ENCODE results near the gene HERC4. TPM values are rescaled to one million over a fixed set of nuclear protein-coding genes. Genes with fewer than 3 reads are reported as not detected.
"Not testable (repeated sequence)": the region's sequence is repeated elsewhere in the genome, so short reads cannot be mapped to it uniquely, and the experiment has no call there.

HERC4 gene
- total and polyA plus RNA-seq, 7 experiments from 2014 or later = 21.2 to 113 (median 71.6) TPM

DNA sequence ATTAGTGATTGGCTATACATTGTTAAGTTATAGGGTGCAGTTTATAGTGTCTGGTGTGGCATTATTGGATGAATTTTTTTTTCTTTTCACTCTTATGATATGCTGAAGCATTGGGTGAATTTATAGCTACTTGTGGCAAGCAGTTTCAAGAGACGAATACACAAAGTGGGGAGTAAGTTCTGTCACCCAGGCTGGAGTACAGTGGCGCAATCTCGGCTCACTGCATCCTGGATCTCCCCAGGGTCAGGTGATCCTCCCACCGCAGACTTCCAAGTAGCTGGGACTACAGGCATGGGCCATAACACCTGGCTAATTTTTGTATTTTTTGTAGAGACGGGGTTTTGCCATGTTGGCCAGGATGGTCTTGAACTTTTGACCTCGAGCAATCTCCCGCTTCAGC is 196.9 kb downstream of the HERC4 start:
- Mint-ChIP-seq H3K27me3 (peaks cover 0 to 2% (median 0%) of the 10 kb centered on the region in 5 donors), H3K4me1 (no peaks in the 10 kb centered on the region), H3K4me3 (no peak overlapping the region), H3K9me3 (no peaks in the 10 kb centered on the region), H3K36me3 (no peaks in the 10 kb centered on the region), H3K27ac (no peak overlapping the region)
- H3K27ac ChIP-seq (ENCODE audit: low read depth, low read length) = no peak overlapping the region
- ChIA-PET CTCF (interaction anchor here (0.6 kb wide), 1 partner anchor 1460 kb away, joined by 3 read pairs; no protein-coding TSS in a partner anchor), POLR2A (interaction anchor here (0.7 kb wide), 2 partner anchors 113 to 225 kb away, joined by 3 to 6 read pairs; no protein-coding TSS in a partner anchor)
- intact Hi-C loops (cut with micrococcal nuclease) = no loop called here
- H3K27me3 ChIP-seq (ENCODE audit: control insufficient read depth in 2 of 2, insufficient read depth in 2 of 2, low read length in 2 of 2) = no peaks in the 10 kb centered on the region
- no peaks in the 10 kb centered on the region for H3K4me1 ChIP-seq (ENCODE audit: control insufficient read depth in 2 of 2, insufficient read depth in 2 of 2, low read length in 2 of 2)
- no peak overlapping the region for H3K4me3 ChIP-seq (ENCODE audit: low read length)
- H3K9me3 ChIP-seq (ENCODE audit: control insufficient read depth in 2 of 3, low read length in 3 of 3) = no peaks in the 10 kb centered on the region
- no peaks in the 10 kb centered on the region for H3K36me3 ChIP-seq (ENCODE audit: control insufficient read depth in 2 of 3, insufficient read depth in 3 of 3, low read length in 3 of 3)
- no peak for DNase-seq
- no peak for ATAC-seq

- H3K4me3 ChIP-seq (ENCODE audit: low read length); CTCF ChIA-PET; H3K9me3 Mint-ChIP-seq; H3K36me3 Mint-ChIP-seq; H3K27me3 Mint-ChIP-seq; H3K27me3 ChIP-seq (ENCODE audit: control insufficient read depth in 2 of 2, insufficient read depth in 2 of 2, low read length in 2 of 2); H3K4me1 ChIP-seq (ENCODE audit: control insufficient read depth in 2 of 2, insufficient read depth in 2 of 2, low read length in 2 of 2); intact Hi-C loops (cut with micrococcal nuclease); H3K27ac Mint-ChIP-seq; ATAC-seq; DNase-seq; H3K36me3 ChIP-seq (ENCODE audit: control insufficient read depth in 2 of 3, insufficient read depth in 3 of 3, low read length in 3 of 3); H3K4me1 Mint-ChIP-seq; H3K4me3 Mint-ChIP-seq; H3K27ac ChIP-seq (ENCODE audit: low read depth, low read length); H3K9me3 ChIP-seq (ENCODE audit: control insufficient read depth in 2 of 3, low read length in 3 of 3): not testable (repeated sequence)
- POLR2A ChIA-PET = interaction anchor here (0.7 kb wide), 1 partner anchor 114 kb away, joined by 3 read pairs; no protein-coding TSS in a partner anchor
These were observed 197.7 kb downstream of the HERC4 start for GRCh38 chr10:67877421-67877820.

GRCh38 chr10:67875340-67876238 is 199.5 kb downstream of the HERC4 start:
- intact Hi-C loops (cut with micrococcal nuclease) = no loop called here
- no peaks in the 10 kb centered on the region for H3K4me1 Mint-ChIP-seq
- DNase-seq (no peak), ATAC-seq (no peak)
- H3K36me3 Mint-ChIP-seq = no peaks in the 10 kb centered on the region
- no peaks in the 10 kb centered on the region for H3K9me3 Mint-ChIP-seq
- no peaks in the 10 kb centered on the region for H3K27me3 ChIP-seq (ENCODE audit: control insufficient read depth in 2 of 2, insufficient read depth in 2 of 2, low read length in 2 of 2)
- ChIA-PET POLR2A (no interaction called here), CTCF (no interaction called here)
- no peak overlapping the region for H3K4me3 Mint-ChIP-seq
- no peaks in the 10 kb centered on the region for H3K9me3 ChIP-seq (ENCODE audit: control insufficient read depth in 2 of 3, low read length in 3 of 3)
- H3K27me3 Mint-ChIP-seq = peaks cover 0 to 2% (median 0%) of the 10 kb centered on the region in 5 donors
- H3K27ac Mint-ChIP-seq = no peak overlapping the region
- H3K27ac ChIP-seq (ENCODE audit: low read depth, low read length) = no peak overlapping the region
- no peak overlapping the region for H3K4me3 ChIP-seq (ENCODE audit: low read length)
- H3K36me3 ChIP-seq (ENCODE audit: control insufficient read depth in 2 of 3, insufficient read depth in 3 of 3, low read length in 3 of 3) = no peaks in the 10 kb centered on the region
- no peaks in the 10 kb centered on the region for H3K4me1 ChIP-seq (ENCODE audit: control insufficient read depth in 2 of 2, insufficient read depth in 2 of 2, low read length in 2 of 2)

Other genes starting within 250 kb of the HERC4 start
- 1 to 10 TPM in 1 of 5 experiments, not detected in 4; 7.2 TPM for gene DNAJC12, start 237.1 kb downstream of the HERC4 start, total RNA-seq
- under 1 TPM in 1 of 2 donors, not detected in 1; 0.61 TPM for gene DNAJC12, start 237.1 kb downstream of the HERC4 start, polyA plus RNA-seq
- 10 to 100 TPM; 25.9 to 66.8 (median 59.5) TPM for gene SIRT1, start 190.6 kb downstream of the HERC4 start, total RNA-seq
- gene SIRT1, start 190.6 kb downstream of the HERC4 start, polyA plus RNA-seq = 10 to 100 TPM; 13.6 to 24.0 TPM
- not detected for gene MYPN, start 34.2 kb upstream of the HERC4 start, total RNA-seq
- gene MYPN, start 34.2 kb upstream of the HERC4 start, polyA plus RNA-seq = not detected
- not detected for gene ATOH7, start 156.8 kb upstream of the HERC4 start, total RNA-seq
- not detected for gene ATOH7, start 156.8 kb upstream of the HERC4 start, polyA plus RNA-seq